H1 (cell line): ENCODE results near the gene ZNF697.

ENCODE experiments used
- JUND ChIP-seq: IDR thresholded peaks from 2 replicates; pipeline ENCODE4 v1.6.1; 2011; ENCODE audit warnings: mild to moderate bottlenecking, improper control_type of control experiment, low read length
- SIRT6 ChIP-seq: IDR thresholded peaks from one replicate; pipeline ENCODE4 v1.7.1; 2012; ENCODE audit warnings: low read length, inconsistent platforms

DNA sequence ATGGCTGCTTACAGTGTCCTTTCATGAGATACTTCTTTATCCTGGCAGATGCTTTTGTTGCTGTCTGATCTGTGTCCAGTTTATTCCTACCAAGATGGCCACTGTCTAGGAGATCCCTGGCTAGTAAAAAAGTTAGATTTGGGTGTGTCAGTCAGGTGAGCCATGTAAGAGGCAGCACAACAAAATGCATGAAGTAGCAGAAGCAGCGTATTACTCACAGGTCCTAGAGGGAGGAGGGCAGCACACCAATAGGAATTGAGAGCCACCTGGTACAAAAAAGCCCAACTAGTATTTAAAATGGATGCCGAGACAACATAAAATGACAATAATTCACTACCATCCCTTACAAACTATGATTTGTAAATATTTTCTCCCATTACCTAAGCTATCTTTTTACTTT lies 22.8 kb upstream of the ZNF697 start:
- TF ChIP-seq JUND = no peak
- no peak for TF ChIP-seq SIRT6
